HG03045 (cell line): ENCODE measurements around the gene CCDC146.
A peak's percentile ranks its signal among the peaks of the same experiment; 100 is the strongest.
"Not testable (repeated sequence)": the region's sequence is repeated elsewhere in the genome, so short reads cannot be mapped to it uniquely, and the experiment has no call there.

Experiments
- ATAC-seq: cut with Tn5 transposase; IDR thresholded peaks from one replicate; pipeline ENCODE4 v1.9.1; 2021; ENCODE audit warnings: mild to moderate bottlenecking, moderate library complexity; ENCODE audit not compliant: unreplicated experiment

The CCDC146 gene

DNA sequence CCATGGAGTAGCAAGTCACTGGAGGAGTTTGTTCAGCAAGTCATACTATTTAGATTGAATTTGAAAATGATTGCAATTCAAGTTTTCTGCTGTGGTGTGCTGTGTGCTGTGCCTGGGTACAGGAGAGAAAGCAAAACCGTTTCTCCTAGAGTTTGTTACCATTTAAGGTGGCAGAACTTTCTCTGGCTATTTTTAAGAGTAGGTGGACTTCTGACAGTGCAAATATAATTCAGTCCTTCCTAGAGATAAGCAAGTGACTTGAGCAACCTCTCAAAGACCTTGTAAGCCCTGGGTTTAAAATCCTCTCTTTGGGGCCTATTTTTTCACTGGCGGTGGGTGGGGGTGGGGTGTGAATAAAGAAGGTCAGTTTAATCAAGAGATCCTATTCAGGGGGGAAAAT, 120.1 kb downstream of the CCDC146 start:
- ATAC-seq, result no peak

DNA sequence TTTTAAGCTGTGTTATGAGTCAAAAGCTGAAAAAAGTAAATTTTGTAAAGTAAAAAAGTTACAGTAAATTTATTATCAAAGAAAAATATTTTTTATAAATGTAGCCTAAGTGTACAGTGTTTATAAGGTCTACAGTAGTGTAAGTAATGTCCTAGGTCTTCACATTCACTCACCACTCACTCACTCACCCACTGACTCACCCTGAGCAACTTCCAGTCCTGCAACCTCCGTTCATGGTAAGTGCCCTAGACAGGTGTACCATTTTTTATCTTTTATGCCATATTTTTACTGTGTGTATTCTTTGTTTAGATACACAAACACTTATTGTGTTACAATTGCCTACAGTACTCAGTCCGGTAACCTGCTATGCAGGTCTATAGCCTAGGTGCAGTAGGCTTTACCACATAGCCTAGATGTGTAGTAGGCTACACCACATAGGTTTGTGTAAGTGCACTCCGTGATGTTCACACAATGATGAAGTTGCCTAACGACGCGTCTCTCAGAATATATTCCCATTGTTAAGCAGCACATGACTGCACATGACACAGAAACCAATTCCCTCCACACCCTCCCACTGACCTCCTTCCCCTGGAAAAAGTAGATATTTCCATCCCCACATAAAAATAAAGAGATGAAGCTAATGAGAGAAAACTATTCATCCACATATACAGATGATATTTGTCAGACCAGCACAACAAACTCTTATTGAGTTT, 122.0 kb downstream of the CCDC146 start:
- ATAC-seq, result no peak

GRCh38 chr7:77245015-77245755, 122.8 kb downstream of the CCDC146 start:
- no peak for ATAC-seq

- ATAC-seq, result no peak
These were observed 123.7 kb downstream of the CCDC146 start for GRCh38 chr7:77246026-77246640.

DNA sequence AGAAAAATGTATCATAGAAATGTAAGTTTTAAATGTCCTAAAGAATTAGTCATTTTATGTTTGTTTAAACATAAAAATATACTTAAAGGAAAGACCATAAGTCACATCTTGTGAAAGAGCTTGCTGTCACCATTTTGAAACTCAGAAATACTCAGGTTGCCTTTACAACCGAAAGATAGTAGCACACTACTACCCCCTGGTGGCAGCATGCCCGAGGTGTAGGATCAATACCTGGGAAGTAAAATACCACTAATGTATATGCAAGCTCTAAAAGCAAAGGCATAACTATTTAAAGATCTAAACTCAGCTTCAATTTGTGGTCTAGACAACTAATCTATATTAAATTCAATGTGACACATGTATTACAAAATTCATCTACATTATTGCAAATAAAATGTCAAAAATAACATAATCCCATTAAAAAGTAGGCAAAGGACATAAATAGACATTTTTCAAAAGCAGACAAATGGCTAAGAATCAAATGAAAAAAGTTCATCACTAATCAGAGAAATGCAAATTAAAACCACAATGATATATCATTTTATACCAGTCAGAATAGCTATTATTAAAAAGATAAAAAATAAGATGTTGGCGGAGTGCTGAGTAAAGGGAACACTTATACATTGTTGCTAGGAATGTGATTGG, 124.9 kb downstream of the CCDC146 start:
- peak; percentile 79 for ATAC-seq

GRCh38 chr7:77248154-77248553, 125.7 kb downstream of the CCDC146 start:
- no peak for ATAC-seq

DNA sequence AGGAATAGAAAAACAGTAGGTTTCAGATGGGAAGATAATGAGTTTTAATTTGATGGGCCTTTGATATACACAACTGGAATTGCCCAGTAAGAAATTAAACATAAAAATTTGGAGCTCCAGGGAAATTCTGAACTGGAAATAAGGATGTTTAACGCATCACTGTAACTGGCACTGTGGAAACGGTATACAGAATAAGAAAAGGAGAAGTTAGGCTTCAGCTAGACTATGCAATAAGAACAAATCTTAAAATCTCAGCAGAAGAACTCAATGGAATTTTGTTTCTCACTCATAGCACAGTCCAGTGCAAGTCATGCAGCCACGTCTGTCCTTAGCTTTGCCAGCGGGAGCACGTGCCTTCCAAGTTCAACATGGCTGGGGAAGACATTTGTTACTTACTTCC, 130.1 kb downstream of the CCDC146 start:
- no peak for ATAC-seq

GRCh38 chr7:77253151-77253550, 130.7 kb downstream of the CCDC146 start:
- no peak for ATAC-seq

GRCh38 chr7:77254429-77254828, 132.0 kb downstream of the CCDC146 start:
- no peak for ATAC-seq

GRCh38 chr7:77254915-77255314, 132.5 kb downstream of the CCDC146 start:
- no peak for ATAC-seq

DNA sequence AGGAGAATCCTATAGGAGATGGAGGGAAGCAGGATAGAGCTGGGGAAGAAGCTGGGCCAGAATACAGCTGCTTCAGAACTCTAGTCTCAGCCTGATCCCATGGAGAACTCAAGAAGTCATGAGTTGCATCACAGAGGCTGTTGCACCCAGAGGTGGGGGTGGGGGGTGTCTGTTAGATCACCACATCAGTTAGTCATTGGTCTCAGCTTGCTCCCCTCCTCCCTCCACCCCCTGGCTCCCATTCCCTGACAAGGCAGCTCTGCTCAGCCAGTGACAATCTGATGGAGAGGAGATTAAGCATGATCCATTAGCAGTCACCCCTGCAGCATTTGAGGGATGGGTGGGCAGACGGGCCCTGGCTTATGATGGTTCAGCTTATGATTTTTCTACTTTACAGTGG, 135.6 kb downstream of the CCDC146 start:
- ATAC-seq, result no peak

GRCh38 chr7:77258593-77258992, 136.2 kb downstream of the CCDC146 start:
- no peak for ATAC-seq

- no peak for ATAC-seq
These were observed 139.9 kb downstream of the CCDC146 start for GRCh38 chr7:77262316-77262715.

DNA sequence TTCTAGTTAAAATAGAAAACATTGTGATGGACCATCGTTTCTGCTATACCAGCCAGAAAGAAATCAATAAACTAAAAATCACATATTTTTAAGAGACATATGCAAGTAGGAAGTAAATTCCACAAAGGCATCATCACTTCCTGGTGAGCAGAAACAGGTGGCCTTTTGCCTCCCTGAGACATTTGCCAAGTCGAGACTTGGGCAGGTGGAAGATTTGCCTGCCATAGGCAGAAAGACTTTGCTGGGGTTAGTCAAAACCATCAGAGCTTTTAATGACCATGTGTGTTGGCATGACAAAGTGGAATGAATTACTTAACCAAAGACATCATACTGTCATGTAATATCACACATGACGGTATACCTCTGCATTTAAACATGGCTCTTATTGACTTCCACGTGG, 143.3 kb downstream of the CCDC146 start:
- ATAC-seq, result no peak

GRCh38 chr7:77266291-77266794, 143.9 kb downstream of the CCDC146 start:
- peak; percentile 83 for ATAC-seq

DNA sequence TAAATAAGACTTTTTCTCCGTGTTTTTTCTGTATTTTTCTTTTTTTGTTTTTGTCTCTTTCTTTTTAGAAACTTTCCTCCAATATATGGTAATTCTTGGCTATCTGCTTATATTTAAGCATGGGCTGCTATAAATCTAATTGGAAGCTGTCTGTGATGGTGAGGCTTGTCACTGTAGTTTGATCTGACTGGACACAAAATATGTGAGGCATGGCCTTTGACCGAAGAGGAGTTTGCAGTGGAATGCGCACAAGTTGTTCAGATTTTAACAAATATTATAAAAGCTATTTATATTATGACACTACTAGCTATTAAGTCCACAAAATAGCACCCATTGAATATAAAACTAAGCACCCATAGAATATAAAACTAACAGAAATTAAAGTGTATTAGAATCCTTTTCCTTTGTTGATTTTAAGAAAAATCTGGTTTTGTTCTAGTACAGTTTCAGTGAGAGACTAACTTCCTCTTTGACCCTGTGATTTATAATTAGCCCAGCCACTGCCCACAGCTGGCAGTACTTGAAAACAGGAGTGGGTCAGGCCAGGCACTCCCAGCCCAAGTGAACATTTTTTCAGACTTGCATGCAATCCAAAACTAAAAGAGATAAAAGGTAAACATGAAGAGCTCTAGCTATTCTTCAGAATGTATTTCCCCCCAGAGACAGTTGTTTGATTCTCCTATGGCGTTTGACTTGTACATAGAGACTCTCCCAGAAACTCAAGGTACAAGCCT, 147.1 kb downstream of the CCDC146 start:
- ATAC-seq, result peak; percentile 75

GRCh38 chr7:77270094-77270480, 147.7 kb downstream of the CCDC146 start:
- ATAC-seq, result no peak

DNA sequence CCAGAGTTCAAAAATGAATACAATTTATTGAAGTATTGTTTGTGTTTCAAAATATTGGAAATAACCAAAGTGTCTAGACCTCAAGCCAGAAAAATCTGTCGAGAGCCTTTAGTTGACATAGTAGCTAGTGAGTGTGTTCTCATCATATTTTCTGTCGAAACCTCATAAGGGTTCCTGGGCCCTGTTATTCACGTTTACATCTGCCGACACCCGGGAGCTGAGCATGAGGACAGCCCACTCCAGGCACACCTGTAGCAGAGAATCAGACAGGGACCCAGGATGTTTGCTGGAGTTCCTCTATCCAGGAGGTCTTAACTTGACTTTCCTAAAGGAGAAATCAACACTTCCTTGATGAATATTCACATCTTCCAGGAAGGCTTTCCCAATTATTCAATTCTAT, 149.4 kb downstream of the CCDC146 start:
- ATAC-seq, result no peak

DNA sequence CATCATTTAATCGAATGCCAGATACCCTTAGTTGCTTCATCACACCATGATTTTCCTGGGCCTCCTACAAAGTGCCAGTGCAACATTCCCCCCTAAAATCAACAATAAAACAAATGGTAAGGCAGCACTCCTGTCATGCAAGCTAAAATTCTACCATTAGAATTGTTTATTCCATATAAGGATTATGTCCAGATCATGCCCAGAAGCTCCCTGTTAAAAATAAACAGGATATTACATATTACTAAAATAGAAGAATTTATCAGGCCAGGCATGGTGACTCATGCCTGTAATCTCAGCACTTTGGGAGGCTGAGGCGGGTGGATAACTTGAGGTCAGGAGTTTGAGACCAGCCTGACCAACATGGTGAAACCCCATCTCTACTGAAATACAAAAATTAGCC, 153.2 kb downstream of the CCDC146 start:
- not testable (repeated sequence) for ATAC-seq

DNA sequence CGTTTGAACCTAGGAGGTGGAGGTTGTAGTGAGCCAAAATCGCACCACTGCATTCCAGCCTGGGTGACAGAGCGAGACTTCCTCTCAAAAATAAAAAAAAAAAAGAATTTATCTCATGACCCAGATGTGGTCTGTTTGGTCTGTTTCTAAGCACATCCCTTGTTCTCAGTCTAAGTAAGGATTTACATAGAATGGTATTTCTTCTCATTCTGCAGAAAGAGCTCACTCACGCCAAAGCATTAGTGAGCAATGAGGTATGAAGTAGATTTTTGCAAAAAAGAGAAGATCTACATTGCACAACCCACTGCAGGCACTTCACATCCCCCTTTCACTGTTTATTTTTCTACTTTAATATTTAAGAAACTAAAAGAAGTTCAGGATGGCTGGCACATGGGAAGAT, 153.7 kb downstream of the CCDC146 start:
- ATAC-seq, result no peak
